HepG2 (cell line): ENCODE results near the gene DNAL4. TPM values are rescaled to one million over a fixed set of nuclear protein-coding genes. Genes with fewer than 3 reads are reported as not detected.
A peak's percentile ranks its signal among the peaks of the same experiment; 100 is the strongest.

Experiments
- ATF5 ChIP-seq: sonication (generic); formaldehyde crosslinking; IDR thresholded peaks from 2 replicates; pipeline ENCODE4 v1.4.0; 2020; ENCODE audit warnings: mild to moderate bottlenecking, low read depth, missing genetic modification reagents
- CEBPG ChIP-seq: IDR thresholded peaks from 2 replicates; pipeline ENCODE4 v1.6.1; 2016
- CREBL2 ChIP-seq: sonication (generic); formaldehyde crosslinking; IDR thresholded peaks from 2 replicates; pipeline ENCODE4 v1.8.1; 2023; ENCODE audit warnings: missing genetic modification reagents, mild to moderate bottlenecking, borderline replicate concordance
- DNMT3B ChIP-seq: conservative IDR thresholded peaks from 2 replicates; pipeline ENCODE4 v1.6.1; 2016; ENCODE audit warnings: missing biosample characterization, control low read depth
- FOXJ3 ChIP-seq: sonication (generic); formaldehyde crosslinking; IDR thresholded peaks from 2 replicates; pipeline ENCODE4 v1.4.0; 2020; ENCODE audit warnings: missing genetic modification reagents, mild to moderate bottlenecking, borderline replicate concordance
- HDAC2 ChIP-seq: sonication (generic); formaldehyde crosslinking; IDR thresholded peaks from 2 replicates; pipeline ENCODE4 v1.4.0; 2020; ENCODE audit warnings: missing genetic modification reagents
- JUND ChIP-seq: sonication (generic); formaldehyde crosslinking; IDR thresholded peaks from 2 replicates; pipeline ENCODE4 v1.8.0; 2022; ENCODE audit warnings: mild to moderate bottlenecking, missing genetic modification reagents
- KLF9 ChIP-seq: IDR thresholded peaks from 2 replicates; pipeline ENCODE4 v1.6.1; 2016; ENCODE audit warnings: low read depth
- PHB2 ChIP-seq: fragments of 450-650 bp; IDR thresholded peaks from 2 replicates; pipeline ENCODE4 v1.6.1; 2018; ENCODE audit not compliant: partially characterized antibody
- RBM22 ChIP-seq: fragments of 200-400 bp; formaldehyde crosslinking; optimal IDR thresholded peaks from 2 replicates; pipeline ENCODE3; 2017; ENCODE audit warnings: mild to moderate bottlenecking, low read length, moderate library complexity
- REST ChIP-seq, 2 experiments: IDR thresholded peaks; 2 replicates each; pipeline ENCODE4 v1.6.1; 2011 to 2012; ENCODE audit warnings: low read length in 2 of 2, borderline replicate concordance in 1 of 2, low read depth in 1 of 2, mild to moderate bottlenecking in 1 of 2, moderate library complexity in 1 of 2
- SP1 ChIP-seq, 2 experiments: fragments of 450-650 bp in 1 of 2; sonication (generic) in 1 of 2; formaldehyde crosslinking in 1 of 2; IDR thresholded peaks; 2 replicates each; pipeline versions ENCODE4 v1.4.0 to v1.6.1; 2016 to 2020; ENCODE audit warnings: missing genetic modification reagents in 1 of 2
- TOPORS ChIP-seq: sonication (generic); formaldehyde crosslinking; IDR thresholded peaks from 2 replicates; pipeline ENCODE4 v1.8.0; 2023; ENCODE audit warnings: mild to moderate bottlenecking, missing genetic modification reagents
- XBP1 ChIP-seq: sonication (generic); formaldehyde crosslinking; IDR thresholded peaks from 2 replicates; pipeline ENCODE4 v1.5.0; 2020; ENCODE audit warnings: missing genetic modification reagents
- ZFY ChIP-seq: sonication (generic); formaldehyde crosslinking; IDR thresholded peaks from 2 replicates; pipeline ENCODE4 v1.4.0; 2020; ENCODE audit warnings: missing genetic modification reagents
- ZNF605 ChIP-seq: sonication (generic); formaldehyde crosslinking; IDR thresholded peaks from 2 replicates; pipeline ENCODE4 v1.8.0; 2022; ENCODE audit warnings: mild to moderate bottlenecking, missing genetic modification reagents
- ZNF646 ChIP-seq: sonication (generic); formaldehyde crosslinking; IDR thresholded peaks from 2 replicates; pipeline ENCODE4 v1.9.0; 2021; ENCODE audit warnings: mild to moderate bottlenecking, missing genetic modification reagents
- ZNF709 ChIP-seq: sonication (generic); formaldehyde crosslinking; IDR thresholded peaks from 2 replicates; pipeline ENCODE4 v1.5.0; 2020; ENCODE audit warnings: mild to moderate bottlenecking, missing genetic modification reagents
- ZNF761 ChIP-seq: sonication (generic); formaldehyde crosslinking; conservative IDR thresholded peaks from 2 replicates; pipeline ENCODE4 v1.4.0; 2020; ENCODE audit warnings: mild to moderate bottlenecking, missing genetic modification reagents
- ZZZ3 ChIP-seq: sonication (generic); formaldehyde crosslinking; IDR thresholded peaks from 2 replicates; pipeline ENCODE4 v1.4.0; 2020; ENCODE audit warnings: missing genetic modification reagents, mild to moderate bottlenecking, borderline replicate concordance
- polyA plus RNA-seq, 8 experiments: library from polyadenylated mRNA; depleted of rRNA in 3 of 8; stranded (reverse) in 7 of 8; unstranded in 1 of 8; fragments of >200 nt; fragmentation: Illumina TruSeq in 4 of 8; extraction: Trizol in 4 of 8; gene quantifications; 2 replicates each; pipeline versions ENCODE4 v1.2.1 to v1.2.3, GENCODE V29; 2011 to 2016; ENCODE audit warnings: low read depth in 4 of 8, missing spikeins in 1 of 8, mixed read lengths in 1 of 8; ENCODE audit not compliant: insufficient read depth in 1 of 8
- total RNA-seq, 5 experiments: library from RNA; depleted of rRNA; stranded (reverse); fragments of >200 nt; fragmentation: Illumina TruSeq; extraction: Trizol; gene quantifications; 2 replicates each; pipeline ENCODE4 v1.2.3, GENCODE V29; 2016; ENCODE audit warnings: low read depth in 1 of 5

Gene DNAL4
- total and polyA plus RNA-seq, 2 of the 13 experiments (the other 11 are each of a cell fraction or from before 2014, with no cell fraction given) = 8.0 to 10.7 TPM

- no peak for TF ChIP-seq ZNF761 (CRISPR knock-in tag)
- no peak for TF ChIP-seq DNMT3B (CRISPR knock-in tag)
- no peak; the same call in 1 of the 2 replicates for TF ChIP-seq ZZZ3 (CRISPR knock-in tag)
- TF ChIP-seq SP1 (IDR thresholded peaks at IDR 0.05) = no peak
- peak; percentile 68 for TF ChIP-seq SP1 (CRISPR knock-in tag; IDR thresholded peaks at IDR 0.05)
- no peak for TF ChIP-seq CEBPG
- TF ChIP-seq ZNF709 = peak; percentile 92
- TF ChIP-seq CREBL2 = peak; percentile 88; the same call in 1 of the 2 replicates
- peak; percentile 93 for TF ChIP-seq ZNF605 (CRISPR knock-in tag)
- TF ChIP-seq PHB2 = no peak
- no peak for TF ChIP-seq KLF9 (CRISPR knock-in tag)
- TF ChIP-seq ZNF646 = no peak
- no peak for TF ChIP-seq ATF5 (CRISPR knock-in tag)
- TF ChIP-seq FOXJ3 (CRISPR knock-in tag) = no peak
- TF ChIP-seq REST (IDR thresholded peaks at IDR 0.05; ENCODE audit: borderline replicate concordance in 1 of 2, low read depth in 1 of 2, low read length in 2 of 2) = no peak
- TF ChIP-seq HDAC2 = peak; percentile 78
- TF ChIP-seq JUND (CRISPR knock-in tag) = peak; percentile 79; the same call in 1 of the 2 replicates
- no peak for TF ChIP-seq XBP1 (CRISPR knock-in tag)
- TF ChIP-seq ZFY (CRISPR knock-in tag) = peak; percentile 82; the same call in 1 of the 2 replicates
- peak; percentile 83 for TF ChIP-seq TOPORS
- TF ChIP-seq RBM22 = no peak
Observed at GRCh38 chr22:38755155-38755910, 38.6 kb downstream of the DNAL4 start (continued).
